IMR-90 (cell line): ENCODE measurements around the gene LGI2. TPM values are rescaled to one million over a fixed set of nuclear protein-coding genes. Genes with fewer than 3 reads are reported as not detected.

Experiments
- ATAC-seq: fragments of 200-7000 bp; cut with Tn5 transposase; 2 replicates; pipeline ENCODE4 v1.9.1; 2020; ENCODE audit warnings: low read depth, mild to moderate bottlenecking, moderate library complexity
- BruUV-seq: library from RNA; stranded (reverse); fragments of 400-500 nt; replicated peaks from 2 replicates; lab custom pipeline; 2021; lab: Mats Ljungman, UMichigan
- CTCF ChIA-PET: fragments of 300-600 bp; formaldehyde crosslinking; extraction: SDS; loops from one replicate; lab custom pipeline; 2021; ENCODE audit warnings: antibody characterized with exemption; lab: Yijun Ruan, JAX
- POLR2A ChIA-PET: fragments of 300-600 bp; sonication (Branson Sonifier 250); formaldehyde crosslinking; loops from one replicate; lab custom pipeline; 2022; ENCODE audit warnings: antibody characterized with exemption; ENCODE audit not compliant: unreplicated experiment; lab: Charles Lee
- DNase-seq: peaks from one replicate; pipeline ENCODE4 v3.0.0; 2013
- H2AFZ ChIP-seq: replicated peaks from 2 replicates; pipeline ENCODE3; 2013; ENCODE audit warnings: low read length, mild to moderate bottlenecking; ENCODE audit not compliant: poor library complexity
- H2AK5ac ChIP-seq: 2 replicates; pipeline ENCODE4 v1.6.1; 2013; ENCODE audit warnings: low read depth, low read length, inconsistent platforms
- H2AK9ac ChIP-seq: replicated peaks from 2 replicates; pipeline ENCODE3; 2013; ENCODE audit warnings: mild to moderate bottlenecking, low read depth, low read length, moderate library complexity; ENCODE audit not compliant: poor library complexity
- H2BK120ac ChIP-seq: 2 replicates; pipeline ENCODE4 v1.6.1; 2013; ENCODE audit warnings: low read depth, low read length, inconsistent platforms
- H2BK15ac ChIP-seq: 3 replicates; pipeline ENCODE4 v1.6.1; 2013; ENCODE audit warnings: low read depth, low read length, inconsistent platforms
- H2BK20ac ChIP-seq: 2 replicates; pipeline ENCODE4 v1.6.1; 2013; ENCODE audit warnings: low read depth, mild to moderate bottlenecking, inconsistent platforms, low read length, moderate library complexity
- H2BK5ac ChIP-seq: 2 replicates; pipeline ENCODE4 v1.6.1; 2013; ENCODE audit warnings: mild to moderate bottlenecking, low read depth, low read length, inconsistent platforms; ENCODE audit not compliant: poor library complexity, severe bottlenecking
- H3K14ac ChIP-seq: replicated peaks from 2 replicates; pipeline ENCODE4 v1.6.1; 2013; ENCODE audit warnings: low read depth, low read length, inconsistent platforms
- H3K18ac ChIP-seq: 2 replicates; pipeline ENCODE4 v1.6.1; 2013; ENCODE audit warnings: low read depth, low read length, control low read depth
- H3K23ac ChIP-seq: 2 replicates; pipeline ENCODE4 v1.6.1; 2013; ENCODE audit warnings: low read depth, low read length, inconsistent platforms
- H3K27ac ChIP-seq: 2 replicates; pipeline ENCODE4 v1.5.1; 2013; ENCODE audit warnings: mild to moderate bottlenecking, control low read depth, low read length; ENCODE audit not compliant: insufficient read depth
- H3K27me3 ChIP-seq: 2 replicates; pipeline ENCODE4 v1.6.1; 2013; ENCODE audit warnings: low read length; ENCODE audit not compliant: control insufficient read depth, insufficient read depth
- H3K36me3 ChIP-seq: 2 replicates; pipeline ENCODE4 v1.6.1; 2013; ENCODE audit warnings: low read length, mixed read lengths; ENCODE audit not compliant: control insufficient read depth, insufficient read depth
- H3K4ac ChIP-seq: 2 replicates; pipeline ENCODE4 v1.6.1; 2013; ENCODE audit warnings: low read depth, low read length, inconsistent platforms
- H3K4me1 ChIP-seq: 2 replicates; pipeline ENCODE4 v1.6.1; 2013; ENCODE audit warnings: low read length, mixed read lengths; ENCODE audit not compliant: control insufficient read depth, insufficient read depth
- H3K4me2 ChIP-seq: 2 replicates; pipeline ENCODE4 v1.6.1; 2013; ENCODE audit warnings: low read depth, mild to moderate bottlenecking, control low read depth, low read length, moderate library complexity
- H3K4me3 ChIP-seq: 2 replicates; pipeline ENCODE4 v1.5.1; 2013; ENCODE audit warnings: low read depth, mild to moderate bottlenecking, control low read depth, low read length, moderate library complexity; ENCODE audit not compliant: insufficient read depth
- H3K56ac ChIP-seq: 2 replicates; pipeline ENCODE4 v1.6.1; 2013; ENCODE audit warnings: low read length, inconsistent platforms; ENCODE audit not compliant: insufficient read depth; ENCODE audit errors: extremely low read depth
- H3K79me1 ChIP-seq, 2 experiments: 2 replicates each; pipeline ENCODE4 v1.6.1; 2013; ENCODE audit warnings: low read length in 2 of 2, inconsistent platforms in 1 of 2, low read depth in 1 of 2
- H3K9ac ChIP-seq: 2 replicates; pipeline ENCODE4 v1.6.1; 2013; ENCODE audit warnings: low read depth, low read length, control low read depth
- H3K9me1 ChIP-seq: 2 replicates; pipeline ENCODE4 v1.6.1; 2013; ENCODE audit warnings: low read length, inconsistent platforms; ENCODE audit not compliant: insufficient read depth
- H3K9me3 ChIP-seq: 2 replicates; pipeline ENCODE4 v1.6.1; 2013; ENCODE audit warnings: low read length; ENCODE audit not compliant: control insufficient read depth, insufficient read depth
- H4K20me1 ChIP-seq: 2 replicates; pipeline ENCODE4 v1.6.1; 2013; ENCODE audit warnings: low read length, inconsistent platforms; ENCODE audit not compliant: insufficient read depth
- H4K5ac ChIP-seq: 2 replicates; pipeline ENCODE4 v1.6.1; 2013; ENCODE audit warnings: mild to moderate bottlenecking, low read depth, low read length, control low read depth
- H4K8ac ChIP-seq, 2 experiments: 2 replicates each; pipeline ENCODE4 v1.6.1; 2013; ENCODE audit warnings: low read depth in 2 of 2, low read length in 2 of 2, control low read depth in 1 of 2, inconsistent platforms in 1 of 2
- H4K91ac ChIP-seq: 2 replicates; pipeline ENCODE4 v1.6.1; 2013; ENCODE audit warnings: low read depth, low read length, inconsistent platforms; ENCODE audit not compliant: insufficient read depth
- CHD1 ChIP-seq: IDR thresholded peaks from 2 replicates; pipeline ENCODE4 v1.6.1; 2012; ENCODE audit warnings: low read depth, low read length, improper control_type of control experiment
- ELK1 ChIP-seq: fragments of 150-350 bp; IDR thresholded peaks from 2 replicates; pipeline ENCODE4 v1.6.1; 2016; ENCODE audit warnings: low read depth, mild to moderate bottlenecking, low read length, moderate library complexity, borderline replicate concordance
- MAZ ChIP-seq: IDR thresholded peaks from 2 replicates; pipeline ENCODE4 v1.6.1; 2012; ENCODE audit warnings: low read depth, mild to moderate bottlenecking, low read length, improper control_type of control experiment, moderate library complexity, borderline replicate concordance
- MXI1 ChIP-seq: IDR thresholded peaks from 2 replicates; pipeline ENCODE4 v1.6.1; 2012; ENCODE audit warnings: low read depth, mild to moderate bottlenecking, low read length, moderate library complexity, borderline replicate concordance
- NFE2L2 ChIP-seq: fragments of 150-350 bp; IDR thresholded peaks from 2 replicates; pipeline ENCODE4 v1.6.1; 2016; ENCODE audit warnings: low read depth, mild to moderate bottlenecking, low read length
- POLR2A ChIP-seq: IDR thresholded peaks from 2 replicates; pipeline ENCODE4 v1.6.1; 2012; ENCODE audit warnings: mild to moderate bottlenecking, low read depth, low read length
- SMC3 ChIP-seq: fragments of 150-350 bp; IDR thresholded peaks from 2 replicates; pipeline ENCODE4 v1.6.1; 2016; ENCODE audit warnings: low read depth, mild to moderate bottlenecking, antibody characterized with exemption, low read length, moderate library complexity
- USF2 ChIP-seq: fragments of 150-350 bp; IDR thresholded peaks from 2 replicates; pipeline ENCODE4 v1.6.1; 2017; ENCODE audit warnings: mild to moderate bottlenecking, antibody characterized with exemption, low read length, low read depth
- WGBS, 2 experiments: methylation state at CpG; one replicate each; pipeline versions ENCODE4 v1.1.5 to v1.1.7; 2013; ENCODE audit warnings: missing lambda C conversion rate in 2 of 2; ENCODE audit not compliant: insufficient read length in 1 of 2; ENCODE audit errors: extremely low coverage in 2 of 2; 5-methylcytosine and 5-hydroxymethylcytosine counted together
- dilution Hi-C: fragments of 300-500 bp; cut with HindIII; formaldehyde crosslinking; loops from one replicate; pipeline ENCODE4 v1.14.3; 2018; ENCODE audit warnings: low sequenced_read_pairs; ENCODE audit not compliant: unreplicated experiment
- in situ Hi-C: fragments of 300-500 bp; cut with MboI; formaldehyde crosslinking; loops from 3 replicates; pipeline ENCODE4 v1.14.3; 2019; ENCODE audit warnings: low sequenced_read_pairs, inconsistent platforms, mixed read lengths
- intact Hi-C: fragments of 100-400 bp; cut with micrococcal nuclease; formaldehyde crosslinking; loops from 2 replicates; pipeline ENCODE4 v1.10.0; 2022
- polyA plus RNA-seq, 3 experiments: library from polyadenylated mRNA; depleted of rRNA; stranded (reverse); fragments of >200 nt; gene quantifications; 2 replicates each; pipeline ENCODE4 v1.2.3, GENCODE V29; 2012; ENCODE audit warnings: low replicate concordance in 1 of 3
- total RNA-seq: library from RNA; depleted of rRNA; stranded (reverse); fragments of >200 nt; gene quantifications from 2 replicates; pipeline ENCODE4 v1.2.3, GENCODE V29; 2012

Gene LGI2
- total and polyA plus RNA-seq, 2 of the 4 experiments (the other 2 are of a cell fraction), result not detected

- in situ Hi-C loops (no loop called here), intact Hi-C loops (no loop called here)
Observed at GRCh38 chr4:24968278-24968677, 62.5 kb downstream of the LGI2 start.

More at GRCh38 chr4:24968278-24968677, 62.5 kb downstream of the LGI2 start:
- Histone ChIP-seq H4K5ac (no peak overlapping the region), H2BK20ac (no peak overlapping the region), H3K4me3 (no peak overlapping the region), H2AFZ (no peak overlapping the region), H3K4ac (no peak overlapping the region), H4K91ac (no peak overlapping the region), H4K20me1 (no peaks in the 10 kb centered on the region), H2BK120ac (no peak overlapping the region), H3K9me1 (no peaks in the 10 kb centered on the region), H3K27ac (no peak overlapping the region), H3K23ac (no peak overlapping the region), H3K9ac (no peak overlapping the region), H3K18ac (no peak overlapping the region), H3K4me2 (no peak overlapping the region), H2BK15ac (no peak overlapping the region), H3K27me3 (peaks cover 2% of the 10 kb centered on the region), H3K9me3 (no peaks in the 10 kb centered on the region), H4K8ac (no peak overlapping the region), H3K79me1 (no peaks in the 10 kb centered on the region), H2AK5ac (no peak overlapping the region), H3K4me1 (no peaks in the 10 kb centered on the region), H3K56ac (no peak overlapping the region), H3K36me3 (no peaks in the 10 kb centered on the region), H2AK9ac (no peak overlapping the region), H3K14ac (no peak overlapping the region), H2BK5ac (no peak overlapping the region)
- CTCF ChIA-PET, result no interaction called here
- DNase-seq, result no peak
- BruUV-seq, result no TSS peak
- POLR2A ChIA-PET, result no interaction called here
- WGBS, 2 experiments, result 45% methylated on average over 3 of the region's 6 CpGs; no CpG with 5 or more reads in 1 of the 2 experiments
- no peak for ATAC-seq
- dilution Hi-C loops, result no loop called here
- TF ChIP-seq POLR2A (no peak), SMC3 (no peak), NFE2L2 (no peak), ELK1 (no peak), MXI1 (no peak), MAZ (no peak), USF2 (no peak), CHD1 (no peak)
